ENCODE results near the gene PSMA7.

DNA sequence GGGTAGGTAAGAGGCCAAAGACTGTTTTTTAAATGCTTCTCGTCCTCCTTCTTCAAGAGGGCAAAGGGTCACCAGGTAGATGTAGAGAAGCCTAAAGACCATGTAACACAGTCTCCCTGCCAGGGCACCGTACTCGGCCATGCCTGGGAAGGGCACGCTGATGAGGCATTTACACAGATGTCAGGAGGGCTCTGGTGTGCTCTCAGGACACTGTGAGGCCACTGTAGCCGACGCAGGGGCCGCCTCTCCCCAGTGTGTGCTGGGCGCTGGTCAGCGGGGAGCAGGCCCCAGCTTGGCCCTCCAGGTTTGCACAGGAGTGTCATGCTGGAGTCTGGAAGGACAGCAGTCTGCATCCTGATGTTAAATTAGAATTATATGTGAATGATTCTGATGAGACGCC is 32.5 kb upstream of the PSMA7 start:
- TF ChIP-seq, protein P1, sequence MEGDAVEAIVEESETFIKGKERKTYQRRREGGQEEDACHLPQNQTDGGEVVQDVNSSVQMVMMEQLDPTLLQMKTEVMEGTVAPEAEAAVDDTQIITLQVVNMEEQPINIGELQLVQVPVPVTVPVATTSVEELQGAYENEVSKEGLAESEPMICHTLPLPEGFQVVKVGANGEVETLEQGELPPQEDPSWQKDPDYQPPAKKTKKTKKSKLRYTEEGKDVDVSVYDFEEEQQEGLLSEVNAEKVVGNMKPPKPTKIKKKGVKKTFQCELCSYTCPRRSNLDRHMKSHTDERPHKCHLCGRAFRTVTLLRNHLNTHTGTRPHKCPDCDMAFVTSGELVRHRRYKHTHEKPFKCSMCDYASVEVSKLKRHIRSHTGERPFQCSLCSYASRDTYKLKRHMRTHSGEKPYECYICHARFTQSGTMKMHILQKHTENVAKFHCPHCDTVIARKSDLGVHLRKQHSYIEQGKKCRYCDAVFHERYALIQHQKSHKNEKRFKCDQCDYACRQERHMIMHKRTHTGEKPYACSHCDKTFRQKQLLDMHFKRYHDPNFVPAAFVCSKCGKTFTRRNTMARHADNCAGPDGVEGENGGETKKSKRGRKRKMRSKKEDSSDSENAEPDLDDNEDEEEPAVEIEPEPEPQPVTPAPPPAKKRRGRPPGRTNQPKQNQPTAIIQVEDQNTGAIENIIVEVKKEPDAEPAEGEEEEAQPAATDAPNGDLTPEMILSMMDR (IDR thresholded peaks at IDR 0.05) = no peak
- TF ChIP-seq, protein P2, sequence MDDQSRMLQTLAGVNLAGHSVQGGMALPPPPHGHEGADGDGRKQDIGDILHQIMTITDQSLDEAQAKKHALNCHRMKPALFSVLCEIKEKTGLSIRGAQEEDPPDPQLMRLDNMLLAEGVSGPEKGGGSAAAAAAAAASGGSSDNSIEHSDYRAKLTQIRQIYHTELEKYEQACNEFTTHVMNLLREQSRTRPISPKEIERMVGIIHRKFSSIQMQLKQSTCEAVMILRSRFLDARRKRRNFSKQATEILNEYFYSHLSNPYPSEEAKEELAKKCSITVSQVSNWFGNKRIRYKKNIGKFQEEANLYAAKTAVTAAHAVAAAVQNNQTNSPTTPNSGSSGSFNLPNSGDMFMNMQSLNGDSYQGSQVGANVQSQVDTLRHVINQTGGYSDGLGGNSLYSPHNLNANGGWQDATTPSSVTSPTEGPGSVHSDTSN (IDR thresholded peaks at IDR 0.05) = no peak
- TF ChIP-seq, protein P3, sequence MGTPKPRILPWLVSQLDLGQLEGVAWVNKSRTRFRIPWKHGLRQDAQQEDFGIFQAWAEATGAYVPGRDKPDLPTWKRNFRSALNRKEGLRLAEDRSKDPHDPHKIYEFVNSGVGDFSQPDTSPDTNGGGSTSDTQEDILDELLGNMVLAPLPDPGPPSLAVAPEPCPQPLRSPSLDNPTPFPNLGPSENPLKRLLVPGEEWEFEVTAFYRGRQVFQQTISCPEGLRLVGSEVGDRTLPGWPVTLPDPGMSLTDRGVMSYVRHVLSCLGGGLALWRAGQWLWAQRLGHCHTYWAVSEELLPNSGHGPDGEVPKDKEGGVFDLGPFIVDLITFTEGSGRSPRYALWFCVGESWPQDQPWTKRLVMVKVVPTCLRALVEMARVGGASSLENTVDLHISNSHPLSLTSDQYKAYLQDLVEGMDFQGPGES (IDR thresholded peaks at IDR 0.05; ENCODE audit: low read depth, low read length) = no peak
